Cerebellar cortex (tissue), 1 donor: ENCODE data around the gene EPG5.

Experiments used
- DNase-seq: peaks from one replicate; pipeline ENCODE4 v3.0.0-alpha.2; 2015; ENCODE audit warnings: low spot score

EPG5 gene

GRCh38 chr18:45913276-45913675, 53.9 kb downstream of the EPG5 start:
- DNase-seq, result no peak

GRCh38 chr18:45910405-45911023, 56.6 kb downstream of the EPG5 start:
- peak; percentile 41 for DNase-seq

GRCh38 chr18:45901654-45902210, 65.4 kb downstream of the EPG5 start:
- no peak for DNase-seq

GRCh38 chr18:45900623-45901022, 66.5 kb downstream of the EPG5 start:
- DNase-seq, result no peak

GRCh38 chr18:45896991-45897390, 70.1 kb downstream of the EPG5 start:
- no peak for DNase-seq

- DNase-seq, result no peak
Observed at GRCh38 chr18:45896452-45896851, 70.7 kb downstream of the EPG5 start.

GRCh38 chr18:45895339-45895738, 71.8 kb downstream of the EPG5 start:
- DNase-seq, result no peak

- no peak for DNase-seq
Observed at GRCh38 chr18:45894818-45895217, 72.3 kb downstream of the EPG5 start.

GRCh38 chr18:45891806-45892205, 75.3 kb downstream of the EPG5 start:
- no peak for DNase-seq

GRCh38 chr18:45890606-45891005, 76.5 kb downstream of the EPG5 start:
- no peak for DNase-seq

- DNase-seq, result no peak
Observed at GRCh38 chr18:45889419-45890064, 77.6 kb downstream of the EPG5 start.

- no peak for DNase-seq
Observed at GRCh38 chr18:45887585-45887984, 79.5 kb downstream of the EPG5 start.

- DNase-seq, result no peak
Observed at GRCh38 chr18:45880876-45881558, 86.1 kb downstream of the EPG5 start.

- DNase-seq, result peak; percentile 61
Observed at GRCh38 chr18:45879681-45880655, 87.2 kb downstream of the EPG5 start.

GRCh38 chr18:45877403-45877802, 89.7 kb downstream of the EPG5 start:
- no peak for DNase-seq

GRCh38 chr18:45876161-45876560, 91.0 kb downstream of the EPG5 start:
- no peak for DNase-seq

GRCh38 chr18:45874491-45875184, 92.5 kb downstream of the EPG5 start:
- no peak for DNase-seq

GRCh38 chr18:45871431-45872084, 95.6 kb downstream of the EPG5 start:
- DNase-seq, result no peak

GRCh38 chr18:45870419-45870818, 96.7 kb downstream of the EPG5 start:
- DNase-seq, result no peak

- no peak for DNase-seq
Observed at GRCh38 chr18:45865466-45865865, 101.7 kb downstream of the EPG5 start.

GRCh38 chr18:45864081-45864480, 103.0 kb downstream of the EPG5 start:
- DNase-seq, result no peak
